Tibial nerve (tissue), 4 donors: ENCODE results near the gene SHF. TPM values are rescaled to one million over a fixed set of nuclear protein-coding genes. Genes with fewer than 3 reads are reported as not detected.

ENCODE experiments used
- DNase-seq, 2 donors: peaks; one replicate each; pipeline ENCODE4 v3.0.0-alpha.2; 2019; ENCODE audit warnings: low spot score in 2 of 2
- H3K27ac ChIP-seq, 4 donors: fragments of 200-600 bp; sonication (generic) in 3 of 4; one replicate each; pipeline ENCODE4 v1.5.1; 2017 to 2019; ENCODE audit warnings: mild to moderate bottlenecking in 1 of 4
- H3K27me3 ChIP-seq, 2 donors: fragments of 200-600 bp; sonication (generic) in 1 of 2; one replicate each; pipeline versions ENCODE4 v1.5.1 to v1.6.0; 2017 to 2019
- H3K36me3 ChIP-seq, 3 donors: fragments of 200-600 bp; sonication (generic); one replicate each; pipeline ENCODE4 v1.5.1; 2018 to 2019
- H3K4me1 ChIP-seq, 4 donors: fragments of 200-600 bp; sonication (generic) in 3 of 4; one replicate each; pipeline ENCODE4 v1.5.1; 2017 to 2019
- H3K4me3 ChIP-seq, 4 donors: fragments of 200-600 bp; sonication (generic) in 3 of 4; one replicate each; pipeline ENCODE4 v1.5.1; 2017 to 2019; ENCODE audit warnings: mild to moderate bottlenecking in 1 of 4, moderate library complexity in 1 of 4
- H3K9me3 ChIP-seq, 4 donors: fragments of 200-600 bp; sonication (generic) in 3 of 4; one replicate each; pipeline ENCODE4 v1.5.1; 2017 to 2019
- CTCF ChIP-seq, 5 experiments: fragments of 200-600 bp in 3 of 5; fragments of 450-650 bp in 2 of 5; sonication (generic) in 3 of 5; IDR thresholded peaks; one replicate each; pipeline ENCODE4 v1.5.1; 2016 to 2019; ENCODE audit warnings: antibody characterized with exemption in 5 of 5, mild to moderate bottlenecking in 3 of 5, moderate library complexity in 2 of 5
- EP300 ChIP-seq, 2 donors: sonication (generic); formaldehyde crosslinking; IDR thresholded peaks; one replicate each; pipeline ENCODE4 v1.6.1; 2017; ENCODE audit warnings: antibody characterized with exemption in 2 of 2, mild to moderate bottlenecking in 1 of 2
- POLR2A ChIP-seq, 2 donors: fragments of 450-650 bp; IDR thresholded peaks; one replicate each; pipeline ENCODE4 v1.6.1; 2017; ENCODE audit warnings: antibody characterized with exemption in 2 of 2, mild to moderate bottlenecking in 2 of 2, moderate library complexity in 2 of 2
- WGBS, 2 donors: methylation state at CpG; one replicate each; pipeline ENCODE4 v1.1.5; 2018; 5-methylcytosine and 5-hydroxymethylcytosine counted together
- total RNA-seq, 4 donors: library from RNA; depleted of rRNA; stranded (reverse); fragments of >200 nt; gene quantifications; one replicate each; pipeline ENCODE4 v1.1.0, GENCODE V29; 2016

The SHF gene
- total RNA-seq, 4 donors from 2014 or later: 18.8 to 36.6 (median 25.5) TPM

- Histone ChIP-seq H3K4me3 (no peak overlapping the region), H3K27ac (no peak overlapping the region), H3K4me1 (no peaks in the 10 kb centered on the region), H3K9me3 (no peaks in the 10 kb centered on the region), H3K27me3 (peaks cover 0 to 64% of the 10 kb centered on the region in 2 donors), H3K36me3 (no peaks in the 10 kb centered on the region)
- DNase-seq: no peak
- TF ChIP-seq POLR2A (IDR thresholded peaks at IDR 0.05) (no peak), EP300 (IDR thresholded peaks at IDR 0.05) (no peak), CTCF (IDR thresholded peaks at IDR 0.05) (no peak)
These were observed 64.4 kb downstream of the SHF start for GRCh38 chr15:45123397-45123796.

DNA sequence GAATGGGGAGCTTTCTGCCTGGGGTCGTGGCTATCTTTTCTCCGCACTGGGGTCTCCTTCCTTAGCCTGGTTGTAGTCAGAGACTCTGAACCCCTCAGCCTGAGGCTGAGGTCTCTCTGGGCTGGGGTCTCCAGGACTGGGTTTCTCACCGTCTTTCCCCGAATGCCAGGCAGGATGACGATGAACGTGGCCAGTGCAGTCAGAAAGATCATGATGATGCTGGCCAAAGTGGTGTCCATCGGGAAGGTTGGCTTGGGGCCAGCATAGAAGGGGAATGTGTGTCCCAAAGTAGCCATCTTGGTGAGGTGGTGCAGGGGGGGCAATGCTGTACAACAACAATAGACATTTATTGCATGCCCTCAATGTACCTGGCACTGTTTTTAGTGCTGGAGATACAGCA is 65.0 kb downstream of the SHF start:
- WGBS, 2 donors: 78 to 91% methylated on average over 7 of the region's 7 CpGs
- H3K36me3 ChIP-seq: no peaks in the 10 kb centered on the region
- H3K9me3 ChIP-seq: no peaks in the 10 kb centered on the region
- peaks cover 0 to 60% of the 10 kb centered on the region in 2 donors for H3K27me3 ChIP-seq
- H3K4me3 ChIP-seq: no peak overlapping the region
- no peak overlapping the region for H3K27ac ChIP-seq
- H3K4me1 ChIP-seq: peaks cover 0 to 6% (median under 1%) of the 10 kb centered on the region in 4 donors
- DNase-seq: no peak
- TF ChIP-seq EP300 (IDR thresholded peaks at IDR 0.05) (no peak), CTCF (IDR thresholded peaks at IDR 0.05) (no peak), POLR2A (IDR thresholded peaks at IDR 0.05) (no peak)

- Histone ChIP-seq H3K4me1 (peaks cover 0 to 14% (median 5%) of the 10 kb centered on the region in 4 donors), H3K27me3 (peaks cover 6 to 68% of the 10 kb centered on the region in 2 donors), H3K9me3 (no peaks in the 10 kb centered on the region), H3K36me3 (no peaks in the 10 kb centered on the region), H3K27ac (no peak overlapping the region), H3K4me3 (no peak overlapping the region)
- no peak for TF ChIP-seq CTCF (IDR thresholded peaks at IDR 0.05)
- TF ChIP-seq POLR2A (IDR thresholded peaks at IDR 0.05): no peak
- no peak for TF ChIP-seq EP300 (IDR thresholded peaks at IDR 0.05)
- WGBS, 2 donors: 54 to 61% methylated on average over 9 of the region's 9 CpGs
- DNase-seq: no peak
These were observed 65.9 kb downstream of the SHF start for GRCh38 chr15:45121706-45122417.

DNA sequence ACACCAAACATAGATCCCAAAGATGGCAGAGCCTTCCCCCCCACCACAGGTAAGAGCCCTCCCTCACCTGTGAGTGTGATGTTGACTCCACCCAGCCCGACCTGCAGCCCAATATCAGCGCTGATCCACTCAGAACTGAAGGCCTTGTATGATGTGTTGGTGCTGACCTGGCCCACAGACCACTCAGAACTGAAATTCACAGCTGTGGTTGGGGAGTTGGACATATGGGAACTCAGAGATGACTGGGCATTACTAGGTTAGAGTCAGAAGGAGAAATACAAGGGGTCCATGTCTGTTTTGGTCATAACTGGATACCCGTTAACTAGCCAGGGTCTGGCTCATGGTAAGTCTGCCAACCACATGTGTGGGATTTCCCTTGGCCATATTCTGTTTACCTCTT is 66.7 kb downstream of the SHF start:
- TF ChIP-seq POLR2A (IDR thresholded peaks at IDR 0.05): no peak
- no peak for TF ChIP-seq EP300 (IDR thresholded peaks at IDR 0.05)
- TF ChIP-seq CTCF (IDR thresholded peaks at IDR 0.05): no peak
- 92 to 97% methylated on average over 3 of the region's 3 CpGs for WGBS, 2 donors
- no peak for DNase-seq
- Histone ChIP-seq H3K4me1 (peaks cover 0 to 23% (median 12%) of the 10 kb centered on the region in 4 donors), H3K27ac (no peak overlapping the region), H3K36me3 (no peaks in the 10 kb centered on the region), H3K4me3 (no peak overlapping the region), H3K27me3 (peaks cover 6 to 70% of the 10 kb centered on the region in 2 donors), H3K9me3 (no peaks in the 10 kb centered on the region)

GRCh38 chr15:45120081-45120972 is 67.4 kb downstream of the SHF start:
- TF ChIP-seq CTCF (IDR thresholded peaks at IDR 0.05) (no peak), POLR2A (IDR thresholded peaks at IDR 0.05) (no peak), EP300 (IDR thresholded peaks at IDR 0.05) (no peak)
- WGBS, 2 donors: 96 to 97% methylated on average over 9 of the region's 10 CpGs

More at GRCh38 chr15:45120081-45120972, 67.4 kb downstream of the SHF start:
- DNase-seq: no peak
- Histone ChIP-seq H3K36me3 (no peaks in the 10 kb centered on the region), H3K27ac (no peak overlapping the region), H3K9me3 (no peaks in the 10 kb centered on the region), H3K4me3 (no peak overlapping the region), H3K4me1 (peaks cover 0 to 25% (median 12%) of the 10 kb centered on the region in 4 donors), H3K27me3 (peaks cover 8 to 70% of the 10 kb centered on the region in 2 donors)
